ENCODE results near the gene IQCH.
"Not testable (repeated sequence)": the region's sequence is repeated elsewhere in the genome, so short reads cannot be mapped to it uniquely, and the experiment has no call there.

Gene IQCH

GRCh38 chr15:67256051-67256450 lies 1.5 kb downstream of the IQCH start:
- Histone ChIP-seq H3K79me2 (ENCODE audit: control insufficient read depth, low read length) (peaks cover 33% of the 10 kb centered on the region), H3K4me2 (ENCODE audit: low read length) (peak overlapping the region; percentile 74; the same call in 1 of the 2 replicates), H3K27me3 (ENCODE audit: control insufficient read depth, low read length) (peaks cover 3% of the 10 kb centered on the region; the same call in 1 of the 2 replicates), H4K20me1 (ENCODE audit: control insufficient read depth, insufficient read depth, low read depth, low read length) (0 out of 2 replicates have a peak, but pooled peaks cover 2% of the 10 kb centered on the region), H3K27ac (ENCODE audit: low read depth, low read length) (no peak overlapping the region), H3K4me3 (ENCODE audit: low read length) (no peak overlapping the region), H3K4me1 (ENCODE audit: control insufficient read depth, low read length) (peaks cover 32% of the 10 kb centered on the region), H3K9me2 (replicated peaks; ENCODE audit: control insufficient read depth, low read length) (no peaks in the 10 kb centered on the region), H3F3A (ENCODE audit: control insufficient read depth, insufficient read depth) (peaks cover 3% of the 10 kb centered on the region; the same call in 1 of the 2 replicates), H3K36me3 (ENCODE audit: control insufficient read depth, low read length) (0 out of 2 replicates have a peak, but pooled peaks cover 4% of the 10 kb centered on the region), H3K9me3 (ENCODE audit: control insufficient read depth, insufficient read depth, low read length) (no peaks in the 10 kb centered on the region)
- TF ChIP-seq CTCF (IDR thresholded peaks at IDR 0.05; ENCODE audit: low read depth, low read length, poor library complexity, severe bottlenecking): no peak
- TF ChIP-seq EZH2phosphoT487 (IDR thresholded peaks at IDR 0.05; ENCODE audit: borderline replicate concordance, low read length): no peak

- not testable (repeated sequence) for H3K9me2 ChIP-seq (replicated peaks; ENCODE audit: control insufficient read depth, low read length); H3K4me2 ChIP-seq (ENCODE audit: low read length); H3F3A ChIP-seq (ENCODE audit: control insufficient read depth, insufficient read depth); H3K9me3 ChIP-seq (ENCODE audit: control insufficient read depth, insufficient read depth, low read length); H3K36me3 ChIP-seq (ENCODE audit: control insufficient read depth, low read length); H3K27ac ChIP-seq (ENCODE audit: low read depth, low read length); H3K27me3 ChIP-seq (ENCODE audit: control insufficient read depth, low read length); H3K4me3 ChIP-seq (ENCODE audit: low read length); H4K20me1 ChIP-seq (ENCODE audit: control insufficient read depth, insufficient read depth, low read depth, low read length)
- peaks cover 10% of the 10 kb centered on the region for H3K79me2 ChIP-seq (ENCODE audit: control insufficient read depth, low read length)
- H3K4me1 ChIP-seq (ENCODE audit: control insufficient read depth, low read length): peaks cover 18% of the 10 kb centered on the region
Measured at GRCh38 chr15:67258412-67258811, 3.8 kb downstream of the IQCH start.

- Histone ChIP-seq H3K27me3 (ENCODE audit: control insufficient read depth, low read length) (peaks cover 3% of the 10 kb centered on the region; the same call in 1 of the 2 replicates), H3K79me2 (ENCODE audit: control insufficient read depth, low read length) (peaks cover under 1% of the 10 kb centered on the region), H3K4me2 (ENCODE audit: low read length) (no peak overlapping the region), H3K9me3 (ENCODE audit: control insufficient read depth, insufficient read depth, low read length) (no peaks in the 10 kb centered on the region), H3F3A (ENCODE audit: control insufficient read depth, insufficient read depth) (peaks cover 3% of the 10 kb centered on the region; the same call in 1 of the 2 replicates), H3K4me1 (ENCODE audit: control insufficient read depth, low read length) (peaks cover 15% of the 10 kb centered on the region), H3K4me3 (ENCODE audit: low read length) (no peak overlapping the region), H3K36me3 (ENCODE audit: control insufficient read depth, low read length) (no peaks in the 10 kb centered on the region), H3K27ac (ENCODE audit: low read depth, low read length) (no peak overlapping the region), H4K20me1 (ENCODE audit: control insufficient read depth, insufficient read depth, low read depth, low read length) (no peaks in the 10 kb centered on the region), H3K9me2 (replicated peaks; ENCODE audit: control insufficient read depth, low read length) (no peaks in the 10 kb centered on the region)
- TF ChIP-seq EZH2phosphoT487 (IDR thresholded peaks at IDR 0.05; ENCODE audit: borderline replicate concordance, low read length): no peak
Measured at GRCh38 chr15:67259379-67259778, 4.8 kb downstream of the IQCH start.

GRCh38 chr15:67259806-67260205 lies 5.2 kb downstream of the IQCH start:
- no peaks in the 10 kb centered on the region for H3K9me2 ChIP-seq (replicated peaks; ENCODE audit: control insufficient read depth, low read length)
- peaks cover 3% of the 10 kb centered on the region; the same call in 1 of the 2 replicates for H3F3A ChIP-seq (ENCODE audit: control insufficient read depth, insufficient read depth)
- no peak overlapping the region for H3K4me2 ChIP-seq (ENCODE audit: low read length)
- no peak overlapping the region for H3K4me3 ChIP-seq (ENCODE audit: low read length)
- peaks cover 15% of the 10 kb centered on the region for H3K4me1 ChIP-seq (ENCODE audit: control insufficient read depth, low read length)
- no peak overlapping the region for H3K27ac ChIP-seq (ENCODE audit: low read depth, low read length)
- TF ChIP-seq EZH2phosphoT487 (IDR thresholded peaks at IDR 0.05; ENCODE audit: borderline replicate concordance, low read length) (no peak), CTCF (IDR thresholded peaks at IDR 0.05; ENCODE audit: low read depth, low read length, poor library complexity, severe bottlenecking) (no peak)
- H3K36me3 ChIP-seq (ENCODE audit: control insufficient read depth, low read length): no peaks in the 10 kb centered on the region
- H4K20me1 ChIP-seq (ENCODE audit: control insufficient read depth, insufficient read depth, low read depth, low read length): no peaks in the 10 kb centered on the region
- H3K27me3 ChIP-seq (ENCODE audit: control insufficient read depth, low read length): peaks cover 3% of the 10 kb centered on the region; the same call in 1 of the 2 replicates
- no peaks in the 10 kb centered on the region for H3K9me3 ChIP-seq (ENCODE audit: control insufficient read depth, insufficient read depth, low read length)
- H3K79me2 ChIP-seq (ENCODE audit: control insufficient read depth, low read length): no peaks in the 10 kb centered on the region

All from DOHH2 (cell line).